Adrenal gland (tissue), 12 donors: ENCODE measurements around the gene RPL29. TPM values are rescaled to one million over a fixed set of nuclear protein-coding genes. Genes with fewer than 3 reads are reported as not detected.

Experiments used
- DNase-seq, 7 donors: peaks; one replicate each; pipeline ENCODE4 v3.0.0-alpha.2; 2019 to 2020
- H3K27ac ChIP-seq, 5 donors: fragments of 200-600 bp; sonication (generic) in 4 of 5; 1 replicate in 3 of 5; 2 replicates in 2 of 5; pipeline versions ENCODE4 v1.5.1 to v1.8.0; 2016 to 2020; ENCODE audit warnings: mild to moderate bottlenecking in 1 of 5
- H3K27me3 ChIP-seq: fragments of 200-600 bp; 2 replicates; pipeline ENCODE4 v1.8.0; 2021
- H3K36me3 ChIP-seq, 2 donors: fragments of 200-600 bp; replicated peaks in 1 of 2; 1 replicate in 1 of 2; 2 replicates in 1 of 2; pipeline versions ENCODE4 v1.5.1 to v1.8.0; 2018 to 2022
- H3K4me1 ChIP-seq, 2 donors: fragments of 200-600 bp; replicated peaks in 1 of 2; 1 replicate in 1 of 2; 2 replicates in 1 of 2; pipeline versions ENCODE4 v1.5.1 to v1.8.0; 2018 to 2021
- H3K4me3 ChIP-seq, 4 donors: fragments of 200-600 bp; sonication (generic) in 3 of 4; one replicate each; pipeline ENCODE4 v1.5.1; 2016 to 2018
- H3K9me3 ChIP-seq, 3 donors: fragments of 200-600 bp; sonication (generic) in 1 of 3; replicated peaks in 1 of 3; 1 replicate in 2 of 3; 2 replicates in 1 of 3; pipeline versions ENCODE4 v1.5.1 to v1.8.0; 2016 to 2021
- CTCF ChIP-seq, 6 experiments: fragments of 450-650 bp in 4 of 6; fragments of 200-600 bp in 2 of 6; sonication (generic) in 1 of 6; IDR thresholded peaks; 1 replicate in 5 of 6; 2 replicates in 1 of 6; pipeline versions ENCODE4 v1.5.1 to v1.8.0; 2016 to 2021; ENCODE audit warnings: antibody characterized with exemption in 6 of 6, mild to moderate bottlenecking in 2 of 6, moderate library complexity in 1 of 6
- POLR2A ChIP-seq, 2 donors: fragments of 450-650 bp; IDR thresholded peaks; one replicate each; pipeline ENCODE4 v1.6.1; 2017; ENCODE audit warnings: antibody characterized with exemption in 2 of 2, mild to moderate bottlenecking in 2 of 2, moderate library complexity in 1 of 2
- WGBS, 4 donors: extraction: QIAGEN DNeasy Blood & Tissue Kit in 2 of 4; methylation state at CpG; one replicate each; pipeline versions ENCODE4 v1.1.5 to v1.1.7; 2013 to 2017; 5-methylcytosine and 5-hydroxymethylcytosine counted together
- intact Hi-C, 2 donors: fragments of 100-400 bp; cut with DNase I; formaldehyde crosslinking; loops; one replicate each; pipeline versions ENCODE4 v1.14.1 to v1.15.0; 2022 to 2023
- polyA plus RNA-seq, 3 donors: library from polyadenylated mRNA; stranded (reverse); fragments of 200-250 nt in 2 of 3; fragments of 350-450 nt in 1 of 3; fragmentation: Illumina TruSeq in 1 of 3; extraction: RNeasy Lipid Tissue Mini Kit (QIAGEN cat#74804) in 1 of 3; gene quantifications; one replicate each; pipeline ENCODE4 v1.2.3, GENCODE V29; 2013 to 2014
- total RNA-seq, 9 donors: library from RNA; depleted of rRNA in 4 of 9; stranded (reverse); fragments of >200 nt in 4 of 9; fragments of 120-200 nt in 1 of 9; fragmentation: NEBNext Ultra II Directional in 1 of 9; extraction: Animal tissue kit (Norgen Biotek cat#: 25700) in 1 of 9; gene quantifications; one replicate each; pipeline versions ENCODE4 v1.1.0 to v1.2.4, GENCODE V29; 2013 to 2023
- donor health status: healthy with polysubstance abuse.
- donor health status: Bipolar disorder and iron deficiency.
- donor health status: DM: yes; HTN: yes; CAD: no.
- donor health status: DM: no; HTN: no; CAD: no.
- donor health status: DM: no; HTN: no; CAD: no.
- donor health status: DM: yes; HTN: yes; CAD: no.

The RPL29 gene
- total and polyA plus RNA-seq, 12 donors, result 947 to 3,421 (median 1,448) TPM

- DNase-seq, result peak in 3 of 7 donors; percentile 4 to 8 (median 4)
- WGBS, 4 donors, result 86 to 100% (median 94%) methylated on average over 2 to 5 of the region's 5 CpGs
Observed at GRCh38 chr3:51949121-51949520, 46.6 kb downstream of the RPL29 start.

GRCh38 chr3:51948016-51948580 lies 47.6 kb downstream of the RPL29 start:
- Histone ChIP-seq H3K9me3 (no peaks in the 10 kb centered on the region), H3K27me3 (no peaks in the 10 kb centered on the region), H3K4me1 (peaks cover 3% of the 10 kb centered on the region in 2 donors), H3K36me3 (peaks cover 0 to 30% of the 10 kb centered on the region in 2 donors), H3K27ac (no peak overlapping the region), H3K4me3 (no peak overlapping the region)
- DNase-seq, result peak in 2 of 7 donors; percentile 4 to 9
- intact Hi-C loops, result loop anchor here in 1 of 2 donors (10.0 kb wide), 1 partner anchor 47 kb away; the partner anchor contains the start of gene RPL29
- TF ChIP-seq CTCF (IDR thresholded peaks at IDR 0.05) (no peak), POLR2A (IDR thresholded peaks at IDR 0.05) (no peak)
- WGBS, 4 donors, result 85 to 93% (median 92%) methylated on average over 8 to 10 of the region's 10 CpGs

More at GRCh38 chr3:51949121-51949520, 46.6 kb downstream of the RPL29 start:
- Histone ChIP-seq H3K27ac (no peak overlapping the region), H3K4me3 (no peak overlapping the region), H3K9me3 (no peaks in the 10 kb centered on the region), H3K36me3 (peaks cover 0 to 30% of the 10 kb centered on the region in 2 donors), H3K27me3 (no peaks in the 10 kb centered on the region), H3K4me1 (no peaks in the 10 kb centered on the region)
- TF ChIP-seq POLR2A (IDR thresholded peaks at IDR 0.05) (no peak), CTCF (IDR thresholded peaks at IDR 0.05) (no peak)
- intact Hi-C loops, result loop anchor here in 1 of 2 donors (10.0 kb wide), 1 partner anchor 46 kb away; the partner anchor contains the start of gene RPL29

- intact Hi-C loops, result loop anchor here in 1 of 2 donors (10.0 kb wide), 1 partner anchor 47 kb away; the partner anchor contains the start of gene RPL29
- no peaks in the 10 kb centered on the region for H3K27me3 ChIP-seq
- no peaks in the 10 kb centered on the region for H3K9me3 ChIP-seq
- peaks cover 10% of the 10 kb centered on the region in 2 donors for H3K4me1 ChIP-seq
- 78 to 82% (median 79%) methylated on average over 13 of the region's 13 CpGs for WGBS, 4 donors
- H3K4me3 ChIP-seq, result no peak overlapping the region
- H3K27ac ChIP-seq, result no peak overlapping the region
- peaks cover 0 to 30% of the 10 kb centered on the region in 2 donors for H3K36me3 ChIP-seq
- peak in 2 of 7 donors; percentile 4 to 17 for DNase-seq
- no peak for TF ChIP-seq POLR2A (IDR thresholded peaks at IDR 0.05)
- no peak for TF ChIP-seq CTCF (IDR thresholded peaks at IDR 0.05)
Observed at GRCh38 chr3:51947215-51947900, 48.3 kb downstream of the RPL29 start.

- WGBS, 4 donors, result 73 to 95% (median 84%) methylated on average over 3 to 4 of the region's 4 CpGs
- DNase-seq, result peak in 1 of 7 donors; percentile 4
- no peak for TF ChIP-seq POLR2A (IDR thresholded peaks at IDR 0.05)
- no peak for TF ChIP-seq CTCF (IDR thresholded peaks at IDR 0.05)
- peaks cover 11 to 12% of the 10 kb centered on the region in 2 donors for H3K4me1 ChIP-seq
- H3K4me3 ChIP-seq, result no peak overlapping the region
- H3K36me3 ChIP-seq, result peaks cover 0 to 30% of the 10 kb centered on the region in 2 donors
- intact Hi-C loops, result loop anchor here in 1 of 2 donors (10.0 kb wide), 1 partner anchor 48 kb away; the partner anchor contains the start of gene RPL29
- no peaks in the 10 kb centered on the region for H3K27me3 ChIP-seq
- no peaks in the 10 kb centered on the region for H3K9me3 ChIP-seq
- H3K27ac ChIP-seq, result no peak overlapping the region
Observed at GRCh38 chr3:51946796-51947195, 48.9 kb downstream of the RPL29 start.
